Tibial nerve (tissue), 4 donors: Measurements from ENCODE around the gene ICAM5. TPM values are rescaled to one million over a fixed set of nuclear protein-coding genes. Genes with fewer than 3 reads are reported as not detected.
A peak's percentile ranks its signal among the peaks of the same experiment; 100 is the strongest.

Source experiments
- DNase-seq, 2 donors: peaks; one replicate each; pipeline ENCODE4 v3.0.0-alpha.2; 2019; ENCODE audit warnings: low spot score in 2 of 2
- H3K27ac ChIP-seq, 4 donors: fragments of 200-600 bp; sonication (generic) in 3 of 4; one replicate each; pipeline ENCODE4 v1.5.1; 2017 to 2019; ENCODE audit warnings: mild to moderate bottlenecking in 1 of 4
- H3K27me3 ChIP-seq, 2 donors: fragments of 200-600 bp; sonication (generic) in 1 of 2; one replicate each; pipeline versions ENCODE4 v1.5.1 to v1.6.0; 2017 to 2019
- H3K36me3 ChIP-seq, 3 donors: fragments of 200-600 bp; sonication (generic); one replicate each; pipeline ENCODE4 v1.5.1; 2018 to 2019
- H3K4me1 ChIP-seq, 4 donors: fragments of 200-600 bp; sonication (generic) in 3 of 4; one replicate each; pipeline ENCODE4 v1.5.1; 2017 to 2019
- H3K4me3 ChIP-seq, 4 donors: fragments of 200-600 bp; sonication (generic) in 3 of 4; one replicate each; pipeline ENCODE4 v1.5.1; 2017 to 2019; ENCODE audit warnings: mild to moderate bottlenecking in 1 of 4, moderate library complexity in 1 of 4
- H3K9me3 ChIP-seq, 4 donors: fragments of 200-600 bp; sonication (generic) in 3 of 4; one replicate each; pipeline ENCODE4 v1.5.1; 2017 to 2019
- CTCF ChIP-seq, 5 experiments: fragments of 200-600 bp in 3 of 5; fragments of 450-650 bp in 2 of 5; sonication (generic) in 3 of 5; IDR thresholded peaks; one replicate each; pipeline ENCODE4 v1.5.1; 2016 to 2019; ENCODE audit warnings: antibody characterized with exemption in 5 of 5, mild to moderate bottlenecking in 3 of 5, moderate library complexity in 2 of 5
- EP300 ChIP-seq, 2 donors: sonication (generic); formaldehyde crosslinking; IDR thresholded peaks; one replicate each; pipeline ENCODE4 v1.6.1; 2017; ENCODE audit warnings: antibody characterized with exemption in 2 of 2, mild to moderate bottlenecking in 1 of 2
- POLR2A ChIP-seq, 2 donors: fragments of 450-650 bp; IDR thresholded peaks; one replicate each; pipeline ENCODE4 v1.6.1; 2017; ENCODE audit warnings: antibody characterized with exemption in 2 of 2, mild to moderate bottlenecking in 2 of 2, moderate library complexity in 2 of 2
- WGBS, 2 donors: methylation state at CpG; one replicate each; pipeline ENCODE4 v1.1.5; 2018; 5-methylcytosine and 5-hydroxymethylcytosine counted together
- total RNA-seq, 4 donors: library from RNA; depleted of rRNA; stranded (reverse); fragments of >200 nt; gene quantifications; one replicate each; pipeline ENCODE4 v1.1.0, GENCODE V29; 2016

The ICAM5 gene
- total RNA-seq, 4 donors from 2014 or later, result 0.21 to 2.7 (median 0.93) TPM

GRCh38 chr19:10305139-10305806 lies 15.5 kb downstream of the ICAM5 start:
- peaks cover 0 to 16% of the 10 kb centered on the region in 2 donors for H3K27me3 ChIP-seq
- H3K4me1 ChIP-seq, result no peaks in the 10 kb centered on the region
- no peak for DNase-seq
- H3K27ac ChIP-seq, result no peak overlapping the region
- TF ChIP-seq EP300 (IDR thresholded peaks at IDR 0.05) (no peak), CTCF (IDR thresholded peaks at IDR 0.05) (no peak), POLR2A (IDR thresholded peaks at IDR 0.05) (no peak)
- peaks cover 0 to 18% (median 0%) of the 10 kb centered on the region in 3 donors for H3K36me3 ChIP-seq
- WGBS, 2 donors, result 68 to 84% methylated on average over 9 to 17 of the region's 17 CpGs
- H3K9me3 ChIP-seq, result no peaks in the 10 kb centered on the region
- H3K4me3 ChIP-seq, result no peak overlapping the region

GRCh38 chr19:10306327-10306726 lies 16.6 kb downstream of the ICAM5 start:
- no peaks in the 10 kb centered on the region for H3K4me1 ChIP-seq
- 91 to 93% methylated on average over 5 of the region's 5 CpGs for WGBS, 2 donors
- H3K9me3 ChIP-seq, result no peaks in the 10 kb centered on the region
- no peak overlapping the region for H3K4me3 ChIP-seq
- peaks cover 0 to 28% (median 0%) of the 10 kb centered on the region in 3 donors for H3K36me3 ChIP-seq
- H3K27me3 ChIP-seq, result peaks cover 0 to 5% of the 10 kb centered on the region in 2 donors
- H3K27ac ChIP-seq, result no peak overlapping the region
- no peak for DNase-seq
- no peak for TF ChIP-seq CTCF (IDR thresholded peaks at IDR 0.05)
- TF ChIP-seq POLR2A (IDR thresholded peaks at IDR 0.05), result no peak
- TF ChIP-seq EP300 (IDR thresholded peaks at IDR 0.05), result no peak

GRCh38 chr19:10309423-10309822 lies 19.7 kb downstream of the ICAM5 start, which contains the start of gene ZGLP1:
Gene ZGLP1, minus strand, starts transcription at chr19:10309815.
- peaks cover 0 to 2% (median 0%) of the 10 kb centered on the region in 4 donors for H3K4me1 ChIP-seq
- peaks cover 0 to 41% (median 0%) of the 10 kb centered on the region in 3 donors for H3K36me3 ChIP-seq
- H3K27me3 ChIP-seq, result no peaks in the 10 kb centered on the region
- no peak within 1 kb of the TSS for H3K4me3 ChIP-seq
- no peak within 1 kb of the TSS for H3K27ac ChIP-seq
- no peak for DNase-seq
- no peak for TF ChIP-seq CTCF (IDR thresholded peaks at IDR 0.05)
- no peak for TF ChIP-seq EP300 (IDR thresholded peaks at IDR 0.05)
- no peak for TF ChIP-seq POLR2A (IDR thresholded peaks at IDR 0.05)
- 90 to 93% methylated on average over 24 of the region's 24 CpGs for WGBS, 2 donors
- no peaks in the 10 kb centered on the region for H3K9me3 ChIP-seq

- H3K27me3 ChIP-seq, result no peaks in the 10 kb centered on the region
- H3K4me1 ChIP-seq, result peaks cover 0 to 18% (median 4%) of the 10 kb centered on the region in 4 donors
- peaks cover 0 to 65% (median 25%) of the 10 kb centered on the region in 3 donors for H3K36me3 ChIP-seq
- peak within 1 kb of the TSS; percentile 19 to 79 (median 46) for H3K27ac ChIP-seq
- TF ChIP-seq CTCF (IDR thresholded peaks at IDR 0.05), result peak in 1 of 5 experiments; percentile 14
- no peak for TF ChIP-seq POLR2A (IDR thresholded peaks at IDR 0.05)
- peak in 1 of 2 donors; percentile 37 for TF ChIP-seq EP300 (IDR thresholded peaks at IDR 0.05)
- no peaks in the 10 kb centered on the region for H3K9me3 ChIP-seq
- DNase-seq, result peak; percentile 73 to 86
- peak within 1 kb of the TSS; percentile 68 to 99 (median 88) for H3K4me3 ChIP-seq
- WGBS, 2 donors, result 0 to 1% methylated on average over 40 to 47 of the region's 55 CpGs
These were observed 25.8 kb downstream of the ICAM5 start, which contains the start of gene FDX2 for GRCh38 chr19:10315335-10316214. Gene FDX2, minus strand, starts transcription at chr19:10316015. Its CDS starts 19 bp downstream, at chr19:10315996.
